Neural crest cell (in vitro differentiated cells): ENCODE results near the gene MTCH1. TPM values are rescaled to one million over a fixed set of nuclear protein-coding genes. Genes with fewer than 3 reads are reported as not detected.

Experiments
- DNase-seq: peaks from one replicate; pipeline ENCODE4 v3.0.0; 2021; ENCODE audit warnings: low read depth, mixed read lengths, low spot score
- H3K27ac Mint-ChIP-seq: one replicate; pipeline ENCODE4 v1.8.0; 2021; ENCODE audit warnings: mild to moderate bottlenecking, mixed read lengths; ENCODE audit not compliant: unreplicated experiment
- H3K27me3 Mint-ChIP-seq: 2 replicates; pipeline ENCODE4 v1.8.0; 2021; ENCODE audit warnings: low read depth, mild to moderate bottlenecking, mixed read lengths
- H3K36me3 Mint-ChIP-seq: 2 replicates; pipeline ENCODE4 v1.8.0; 2021; ENCODE audit warnings: low read depth, mild to moderate bottlenecking, mixed read lengths
- H3K4me1 Mint-ChIP-seq: 2 replicates; pipeline ENCODE4 v1.8.0; 2021; ENCODE audit warnings: mixed read lengths
- H3K4me3 Mint-ChIP-seq: one replicate; pipeline ENCODE4 v1.8.0; 2021; ENCODE audit warnings: mild to moderate bottlenecking, mixed read lengths
- H3K9me3 Mint-ChIP-seq: 2 replicates; pipeline ENCODE4 v1.8.0; 2021; ENCODE audit warnings: mixed read lengths
- CTCF ChIP-seq: fragments of 200-600 bp; sonication (generic); conservative IDR thresholded peaks from 2 replicates; pipeline ENCODE4 v1.5.0; 2021; ENCODE audit warnings: antibody characterized with exemption, mild to moderate bottlenecking
- total RNA-seq: library from RNA; stranded (reverse); gene quantifications from 2 replicates; pipeline ENCODE4 v1.2.1, GENCODE V29; 2021

MTCH1 gene
- total RNA-seq, 1 donor from 2014 or later: 193 TPM

DNA sequence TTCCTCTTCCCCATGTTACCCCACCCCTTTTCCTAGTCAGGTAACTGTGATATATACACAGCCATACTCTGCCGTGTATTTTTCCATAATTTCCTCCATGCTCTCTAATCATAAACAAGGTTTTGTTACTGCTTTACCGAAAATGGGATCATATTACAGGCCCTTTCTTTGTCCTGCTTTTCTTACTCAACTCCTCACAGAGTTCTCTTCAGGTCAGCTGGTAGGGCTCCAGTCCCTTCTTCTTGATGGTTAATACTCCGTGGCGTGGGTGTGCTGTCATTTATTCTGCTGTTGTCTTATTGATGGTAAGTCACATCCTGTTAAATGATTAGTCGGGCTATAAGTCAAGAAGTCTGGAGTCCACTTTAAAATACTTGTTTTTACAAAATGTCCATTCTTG is 56.4 kb downstream of the MTCH1 start:
- no peaks in the 10 kb centered on the region for H3K36me3 Mint-ChIP-seq
- no peak for DNase-seq
- TF ChIP-seq CTCF: no peak
- no peaks in the 10 kb centered on the region for H3K9me3 Mint-ChIP-seq
- no peak overlapping the region for H3K27ac Mint-ChIP-seq
- H3K4me3 Mint-ChIP-seq: no peak overlapping the region
- H3K4me1 Mint-ChIP-seq: no peaks in the 10 kb centered on the region
- H3K27me3 Mint-ChIP-seq: no peaks in the 10 kb centered on the region

DNA sequence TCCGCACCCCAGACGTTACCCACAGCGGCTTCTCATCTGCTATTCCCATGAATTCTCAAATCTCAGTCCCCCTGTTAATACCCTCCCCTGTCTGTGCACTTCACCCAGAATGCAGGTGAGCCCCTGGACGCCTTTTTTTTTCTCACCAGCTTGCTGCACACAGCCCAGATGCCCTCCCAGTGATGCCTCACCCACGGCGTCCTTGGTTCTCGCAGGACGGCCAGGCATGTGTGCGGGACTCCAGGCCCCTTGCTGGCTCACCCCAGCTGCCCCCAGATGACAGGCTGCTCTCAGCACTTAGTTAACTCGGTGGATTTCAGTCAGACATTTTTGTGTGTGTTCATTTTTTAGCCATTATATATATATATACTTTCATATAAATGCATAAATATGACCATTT is 56.8 kb downstream of the MTCH1 start:
- H3K27ac Mint-ChIP-seq: peak overlapping the region; percentile 60
- no peak overlapping the region for H3K4me3 Mint-ChIP-seq
- H3K27me3 Mint-ChIP-seq: no peaks in the 10 kb centered on the region
- no peaks in the 10 kb centered on the region for H3K9me3 Mint-ChIP-seq
- H3K36me3 Mint-ChIP-seq: no peaks in the 10 kb centered on the region
- DNase-seq: no peak
- TF ChIP-seq CTCF: no peak
- H3K4me1 Mint-ChIP-seq: no peaks in the 10 kb centered on the region

DNA sequence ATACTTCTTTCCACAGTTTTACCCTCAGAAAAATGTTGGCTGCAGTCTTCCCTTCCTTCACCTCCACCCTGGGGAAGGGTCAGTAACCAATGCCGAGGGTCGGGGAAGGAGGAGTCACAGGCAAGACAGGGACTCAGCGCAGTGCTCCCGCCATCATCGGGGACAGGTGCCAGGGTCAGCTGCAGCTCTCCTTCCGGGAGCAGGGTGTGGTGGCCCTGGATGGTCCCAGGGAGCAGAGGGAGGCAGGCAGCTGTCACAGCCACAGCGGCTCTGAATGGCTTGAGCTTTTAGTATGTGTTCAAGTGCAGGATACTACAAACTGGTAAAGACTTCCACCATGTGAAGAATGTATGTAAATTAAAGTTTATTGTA is 57.5 kb downstream of the MTCH1 start:
- Mint-ChIP-seq H3K36me3 (no peaks in the 10 kb centered on the region), H3K4me3 (no peak overlapping the region), H3K27me3 (no peaks in the 10 kb centered on the region), H3K4me1 (no peaks in the 10 kb centered on the region), H3K9me3 (no peaks in the 10 kb centered on the region), H3K27ac (no peak overlapping the region)
- no peak for DNase-seq
- TF ChIP-seq CTCF: no peak

DNA sequence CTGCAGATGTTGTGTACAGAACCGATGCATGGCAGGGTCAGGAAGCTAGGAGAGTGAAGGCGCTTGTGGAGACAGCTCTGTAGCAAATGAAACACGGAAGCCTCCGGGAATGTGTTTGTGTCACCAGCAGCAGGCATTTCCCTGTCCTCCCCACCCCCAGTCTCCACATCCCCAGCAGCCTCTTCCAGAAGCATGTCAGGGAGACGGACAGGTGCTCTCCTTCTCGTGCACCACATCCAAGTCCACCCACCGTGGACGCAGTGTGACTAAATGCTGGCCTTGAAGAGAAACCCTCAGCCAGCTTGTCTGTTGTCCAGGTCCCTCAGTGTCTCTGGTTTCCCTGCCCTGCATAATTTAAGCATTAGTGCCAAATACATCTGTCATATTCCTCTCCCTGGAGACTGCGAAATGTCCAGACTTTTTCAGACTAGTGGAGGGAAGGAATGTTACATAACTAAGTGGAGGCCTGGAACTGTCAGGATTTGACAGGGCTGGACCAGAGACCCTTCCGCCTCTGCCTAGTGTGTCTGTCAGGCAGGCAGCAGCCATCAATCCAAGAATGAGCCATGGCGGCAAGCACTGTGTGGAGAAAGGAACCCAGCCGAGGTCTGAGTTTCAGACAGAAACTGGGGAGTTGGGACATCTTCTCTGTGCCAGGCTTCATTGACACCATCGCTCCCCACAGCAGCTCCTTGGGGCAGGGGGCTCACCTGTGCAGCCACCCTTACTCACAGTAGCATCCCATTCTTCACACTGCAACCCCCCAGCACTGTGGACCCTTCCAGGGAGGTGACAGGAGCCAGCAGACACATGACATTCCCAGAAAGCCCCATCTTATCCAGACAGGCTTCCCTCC is 58.1 kb downstream of the MTCH1 start:
- Mint-ChIP-seq H3K27ac (no peak overlapping the region), H3K4me3 (no peak overlapping the region), H3K36me3 (no peaks in the 10 kb centered on the region)

DNA sequence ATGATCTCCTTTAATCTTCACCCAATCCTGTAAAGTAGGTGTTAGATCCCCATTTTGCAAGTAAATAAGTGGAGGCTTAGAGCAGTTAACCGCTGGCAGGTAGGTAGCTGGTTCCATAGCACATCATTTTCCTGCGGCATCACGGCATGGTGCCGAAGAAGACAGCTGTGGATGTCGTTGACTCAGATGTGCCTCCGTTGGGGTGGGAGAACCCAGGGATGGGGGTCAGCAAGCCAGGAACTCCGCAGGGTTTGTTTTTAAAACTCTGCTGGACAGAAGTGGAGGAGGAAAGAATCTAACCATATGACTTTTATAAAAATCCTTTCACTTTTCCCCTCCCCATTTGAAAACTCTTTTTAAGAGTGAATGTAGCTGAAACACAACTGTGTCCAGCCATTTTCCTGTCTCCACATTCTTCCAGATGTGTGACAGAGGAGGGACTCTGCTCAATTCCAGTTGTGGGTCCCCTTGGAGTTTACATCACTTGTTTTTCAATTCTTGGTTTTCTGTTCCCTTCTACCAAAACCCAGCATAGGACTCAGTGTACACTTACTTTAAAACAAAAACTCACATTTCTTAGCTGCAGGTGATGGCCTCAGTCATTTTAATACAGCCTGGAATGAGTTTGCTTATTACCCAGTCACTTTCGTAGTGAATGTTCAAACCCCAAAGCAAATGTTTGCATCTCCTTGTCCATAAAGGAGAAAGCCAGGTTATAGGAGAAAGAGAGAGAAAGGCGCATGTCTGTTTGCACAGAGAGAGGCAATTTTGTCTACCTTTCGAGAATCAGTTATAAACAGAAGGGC is 59.1 kb downstream of the MTCH1 start:
- no peak for TF ChIP-seq CTCF
- Mint-ChIP-seq H3K4me3 (no peak overlapping the region), H3K4me1 (no peaks in the 10 kb centered on the region), H3K27me3 (no peaks in the 10 kb centered on the region), H3K27ac (no peak overlapping the region), H3K9me3 (no peaks in the 10 kb centered on the region), H3K36me3 (no peaks in the 10 kb centered on the region)
- DNase-seq: no peak

More for the DNA sequence above, 58.1 kb downstream of the MTCH1 start:
- H3K9me3 Mint-ChIP-seq: no peaks in the 10 kb centered on the region
- H3K27me3 Mint-ChIP-seq: no peaks in the 10 kb centered on the region
- no peak for TF ChIP-seq CTCF
- H3K4me1 Mint-ChIP-seq: no peaks in the 10 kb centered on the region
- DNase-seq: no peak
